Coronary artery (tissue), 2 donors: Measurements from ENCODE around the gene PTPRE.

Source experiments
- DNase-seq: peaks from one replicate; pipeline ENCODE4 v3.0.0-alpha.2; 2017; ENCODE audit warnings: low spot score
- H3K27ac ChIP-seq, 2 donors: fragments of 200-600 bp; sonication (generic); one replicate each; pipeline ENCODE4 v1.5.1; 2016 to 2019
- H3K4me3 ChIP-seq: fragments of 200-600 bp; sonication (generic); 2 replicates; pipeline ENCODE4 v1.5.1; 2016; ENCODE audit warnings: mild to moderate bottlenecking, moderate library complexity
- CTCF ChIP-seq: fragments of 200-600 bp; sonication (generic); IDR thresholded peaks from one replicate; pipeline ENCODE4 v1.5.1; 2019; ENCODE audit warnings: antibody characterized with exemption

Gene PTPRE

DNA sequence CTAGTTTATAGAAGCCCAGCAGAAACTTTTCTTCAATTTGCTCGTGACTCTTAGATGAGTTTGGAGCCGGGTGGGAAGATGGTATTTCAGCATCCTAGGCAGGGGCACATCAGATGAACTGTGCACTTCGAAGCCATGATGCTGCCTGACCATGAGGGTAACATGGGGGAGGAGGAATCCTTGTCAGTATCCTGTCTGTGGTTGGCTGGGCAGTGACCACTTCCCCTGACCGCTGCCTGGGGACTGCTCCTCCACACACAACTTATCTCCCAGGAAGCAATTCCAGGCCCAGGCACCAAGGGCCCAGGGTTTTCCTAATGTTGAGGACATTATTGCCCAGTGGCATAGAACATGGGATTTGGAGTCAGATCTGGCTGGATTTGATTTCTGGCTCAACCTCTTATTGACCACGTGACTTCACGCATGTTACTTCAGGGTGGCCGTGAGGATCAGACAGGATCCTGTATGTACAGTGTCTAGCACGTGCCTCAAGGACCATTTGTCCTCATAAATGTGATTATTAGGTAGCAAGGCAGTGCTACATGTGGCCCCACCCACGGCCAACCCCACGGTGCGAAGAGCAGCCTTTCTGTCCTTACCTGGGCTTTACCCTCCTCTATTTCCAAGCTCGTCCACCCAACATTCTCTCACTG is 65.2 kb downstream of the PTPRE start:
- H3K27ac ChIP-seq, result no peak overlapping the region
- peak; percentile 58 for DNase-seq
- no peak for TF ChIP-seq CTCF
- no peak overlapping the region for H3K4me3 ChIP-seq

DNA sequence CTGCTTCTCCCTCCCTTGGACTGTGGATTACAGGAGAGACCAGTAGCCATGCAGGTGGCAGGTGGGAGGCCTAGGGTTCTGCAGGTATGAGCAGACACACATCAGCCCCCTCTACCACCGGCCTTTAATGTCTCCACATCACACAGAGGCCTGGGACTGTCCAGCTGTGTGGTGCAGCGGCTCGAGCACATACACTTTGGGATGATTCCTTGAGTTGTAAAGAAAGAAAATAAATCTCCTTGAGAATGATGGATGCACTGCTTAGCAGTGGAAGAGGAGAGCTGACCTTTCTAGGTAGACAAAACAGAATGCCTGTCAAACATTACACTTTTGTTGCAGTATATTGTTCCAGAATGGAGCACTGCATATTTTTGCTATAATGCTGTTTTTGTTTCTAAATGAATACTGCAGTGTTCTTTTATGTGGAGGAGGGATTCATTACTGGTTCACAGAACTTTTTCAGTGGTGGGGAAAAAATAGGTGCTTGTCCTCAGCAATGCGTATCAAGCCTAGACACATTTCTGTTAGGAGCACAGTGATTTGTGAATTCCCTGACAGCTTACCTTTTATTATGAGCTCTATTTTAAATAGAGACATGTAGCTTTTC is 66.0 kb downstream of the PTPRE start:
- DNase-seq, result peak; percentile 49
- TF ChIP-seq CTCF, result no peak
- no peak overlapping the region for H3K4me3 ChIP-seq
- no peak overlapping the region for H3K27ac ChIP-seq

DNA sequence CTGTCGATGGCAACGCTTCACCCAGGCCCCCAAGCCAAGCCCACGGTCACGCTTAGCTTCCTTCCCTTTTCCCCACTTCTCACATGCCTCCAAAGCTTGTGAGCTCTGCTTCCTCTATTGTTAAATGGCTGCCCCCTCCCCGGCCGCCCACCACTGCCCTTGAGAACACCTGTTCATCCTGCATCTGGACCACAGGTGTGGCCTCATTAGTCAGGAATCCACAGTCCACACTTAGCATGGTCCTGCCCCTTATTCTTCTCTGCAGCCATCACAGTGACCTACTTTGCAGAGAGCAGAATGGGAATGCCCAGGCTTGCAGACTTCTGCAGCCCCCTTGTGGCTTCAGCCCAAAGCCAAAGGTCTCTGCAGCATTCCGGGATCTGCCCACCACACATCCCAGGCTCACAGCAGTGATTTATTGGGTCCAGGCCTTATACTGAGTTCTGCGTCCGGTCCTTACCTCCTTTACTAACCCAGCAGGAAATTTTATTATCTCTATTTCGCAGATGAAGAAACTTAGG is 66.9 kb downstream of the PTPRE start:
- Histone ChIP-seq H3K27ac (no peak overlapping the region), H3K4me3 (no peak overlapping the region)
- DNase-seq, result peak; percentile 55
- TF ChIP-seq CTCF, result no peak

DNA sequence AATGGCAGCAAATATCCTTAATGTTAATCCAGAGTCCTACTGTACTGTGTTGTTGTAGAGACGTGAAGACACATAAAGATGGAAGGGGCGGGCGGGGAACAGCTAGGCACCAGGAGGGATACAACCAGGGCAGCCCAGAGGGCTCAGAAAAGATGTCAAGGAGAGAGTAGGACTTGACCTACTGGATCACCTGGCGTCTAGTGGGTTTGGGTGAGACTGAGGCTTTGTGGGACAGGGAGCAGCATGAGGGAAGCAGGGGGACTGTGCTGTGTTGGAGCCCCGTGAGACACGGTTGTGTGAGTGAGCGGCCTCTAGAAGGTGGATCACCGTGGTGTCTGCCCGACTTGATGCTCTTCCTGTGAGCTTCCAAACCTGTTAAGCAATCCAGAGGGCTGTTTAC is 68.0 kb downstream of the PTPRE start:
- TF ChIP-seq CTCF, result no peak
- H3K27ac ChIP-seq, result no peak overlapping the region
- no peak overlapping the region for H3K4me3 ChIP-seq
- peak; percentile 47 for DNase-seq

DNA sequence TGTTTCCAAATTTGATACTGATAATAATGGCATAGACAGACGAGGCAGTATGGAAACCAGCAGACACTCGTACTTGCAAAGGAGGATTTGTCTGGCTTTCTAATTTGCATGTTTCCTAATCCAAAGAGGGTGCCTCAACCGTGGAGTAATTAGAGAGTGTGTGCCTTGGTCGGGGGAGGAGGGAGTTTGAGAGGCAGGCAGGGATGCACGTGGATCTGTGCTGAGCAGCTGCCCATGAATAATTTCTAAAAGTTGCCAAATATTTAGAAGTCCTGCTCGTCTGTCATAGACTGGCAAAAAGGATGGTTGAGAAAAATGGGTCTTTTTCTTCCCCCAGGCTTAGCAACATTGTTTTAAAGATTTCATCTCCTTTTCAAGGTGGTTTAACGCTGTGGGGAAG is 69.4 kb downstream of the PTPRE start:
- Histone ChIP-seq H3K4me3 (no peak overlapping the region), H3K27ac (no peak overlapping the region)
- no peak for TF ChIP-seq CTCF
- peak; percentile 24 for DNase-seq

DNA sequence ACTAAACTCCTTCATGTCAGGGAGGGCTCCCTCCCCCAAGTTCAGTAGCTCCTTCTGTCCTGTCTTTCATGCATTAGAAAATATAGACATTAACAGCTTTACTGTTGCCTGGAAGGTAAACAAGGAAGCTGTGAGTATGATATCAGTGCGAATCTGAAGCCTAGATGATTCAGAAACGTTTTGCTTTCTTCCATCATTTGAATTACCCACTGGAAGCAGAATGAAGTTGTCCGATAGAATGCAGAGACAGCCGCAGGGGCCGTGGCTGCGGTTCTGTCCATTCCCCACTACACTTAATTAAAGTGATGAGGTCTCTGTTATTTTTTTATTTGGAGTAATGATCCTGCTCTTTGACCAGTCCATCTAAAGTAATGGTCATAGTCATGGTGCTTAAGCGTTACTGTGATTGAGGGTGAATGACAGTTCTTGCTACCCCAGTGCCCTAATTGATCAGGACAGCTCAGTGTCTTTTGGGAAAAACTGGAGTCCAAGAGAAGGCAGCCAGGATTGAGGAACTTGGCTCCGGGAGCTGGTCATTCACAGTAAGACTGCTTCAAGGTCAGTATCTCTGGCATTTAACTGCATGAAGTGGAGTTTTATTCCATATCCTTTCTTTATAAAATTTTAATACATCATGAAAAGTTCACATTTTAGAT is 69.9 kb downstream of the PTPRE start:
- Histone ChIP-seq H3K27ac (peak overlapping the region; percentile 59 to 74), H3K4me3 (peak overlapping the region; percentile 62)
- TF ChIP-seq CTCF, result no peak
- peak; percentile 33 for DNase-seq
